Vagina (tissue), 2 donors: ENCODE results near the gene DDX60.

Experiments used
- POLR2AphosphoS5 ChIP-seq, 2 donors: sonication (generic); formaldehyde crosslinking; IDR thresholded peaks; one replicate each; pipeline ENCODE4 v1.9.0; 2017; ENCODE audit warnings: antibody characterized with exemption in 2 of 2, mild to moderate bottlenecking in 2 of 2, low read depth in 1 of 2; ENCODE audit not compliant: insufficient read depth in 1 of 2
- TF ChIP-seq, protein P1 (sequence below), 3 experiments: fragments of 450-650 bp in 2 of 3; fragments of 200-600 bp in 1 of 3; sonication (generic) in 1 of 3; IDR thresholded peaks; one replicate each; pipeline ENCODE4 v1.5.1; 2017 to 2019; ENCODE audit warnings: antibody characterized with exemption in 3 of 3, mild to moderate bottlenecking in 2 of 3, moderate library complexity in 2 of 3

GRCh38 chr4:168334053-168334452 is 15.5 kb upstream of the DDX60 start:
- TF ChIP-seq, protein P1, sequence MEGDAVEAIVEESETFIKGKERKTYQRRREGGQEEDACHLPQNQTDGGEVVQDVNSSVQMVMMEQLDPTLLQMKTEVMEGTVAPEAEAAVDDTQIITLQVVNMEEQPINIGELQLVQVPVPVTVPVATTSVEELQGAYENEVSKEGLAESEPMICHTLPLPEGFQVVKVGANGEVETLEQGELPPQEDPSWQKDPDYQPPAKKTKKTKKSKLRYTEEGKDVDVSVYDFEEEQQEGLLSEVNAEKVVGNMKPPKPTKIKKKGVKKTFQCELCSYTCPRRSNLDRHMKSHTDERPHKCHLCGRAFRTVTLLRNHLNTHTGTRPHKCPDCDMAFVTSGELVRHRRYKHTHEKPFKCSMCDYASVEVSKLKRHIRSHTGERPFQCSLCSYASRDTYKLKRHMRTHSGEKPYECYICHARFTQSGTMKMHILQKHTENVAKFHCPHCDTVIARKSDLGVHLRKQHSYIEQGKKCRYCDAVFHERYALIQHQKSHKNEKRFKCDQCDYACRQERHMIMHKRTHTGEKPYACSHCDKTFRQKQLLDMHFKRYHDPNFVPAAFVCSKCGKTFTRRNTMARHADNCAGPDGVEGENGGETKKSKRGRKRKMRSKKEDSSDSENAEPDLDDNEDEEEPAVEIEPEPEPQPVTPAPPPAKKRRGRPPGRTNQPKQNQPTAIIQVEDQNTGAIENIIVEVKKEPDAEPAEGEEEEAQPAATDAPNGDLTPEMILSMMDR (IDR thresholded peaks at IDR 0.05) = no peak
- TF ChIP-seq POLR2AphosphoS5 (IDR thresholded peaks at IDR 0.05; ENCODE audit: insufficient read depth in 1 of 2, low read depth in 1 of 2) = no peak
